ENCODE data around the gene THSD7B. TPM values are rescaled to one million over a fixed set of nuclear protein-coding genes. Genes with fewer than 3 reads are reported as not detected.
"Not testable (repeated sequence)": the region's sequence is repeated elsewhere in the genome, so short reads cannot be mapped to it uniquely, and the experiment has no call there.

THSD7B gene
- polyA plus RNA-seq, 1 experiment: not detected

DNA sequence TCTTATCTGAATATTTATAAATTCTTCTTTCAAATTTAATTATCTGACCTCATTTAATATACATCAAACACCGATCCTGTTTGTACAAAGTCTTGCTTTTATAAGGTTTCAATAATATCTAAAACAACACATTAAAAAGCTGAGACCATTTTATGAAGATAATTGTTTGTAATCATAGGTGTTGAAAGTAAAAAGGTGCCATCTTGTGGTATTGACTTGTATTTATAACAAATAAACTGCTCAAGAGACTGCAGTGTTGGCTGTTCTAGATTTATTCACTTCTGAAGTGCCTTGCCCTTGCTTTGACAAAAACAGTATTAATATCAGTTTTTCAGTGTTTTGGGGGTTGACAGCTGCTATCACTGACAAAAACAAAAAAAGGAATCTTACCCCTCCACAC is 912.1 kb downstream of the THSD7B start:
- TF ChIP-seq, protein P1, sequence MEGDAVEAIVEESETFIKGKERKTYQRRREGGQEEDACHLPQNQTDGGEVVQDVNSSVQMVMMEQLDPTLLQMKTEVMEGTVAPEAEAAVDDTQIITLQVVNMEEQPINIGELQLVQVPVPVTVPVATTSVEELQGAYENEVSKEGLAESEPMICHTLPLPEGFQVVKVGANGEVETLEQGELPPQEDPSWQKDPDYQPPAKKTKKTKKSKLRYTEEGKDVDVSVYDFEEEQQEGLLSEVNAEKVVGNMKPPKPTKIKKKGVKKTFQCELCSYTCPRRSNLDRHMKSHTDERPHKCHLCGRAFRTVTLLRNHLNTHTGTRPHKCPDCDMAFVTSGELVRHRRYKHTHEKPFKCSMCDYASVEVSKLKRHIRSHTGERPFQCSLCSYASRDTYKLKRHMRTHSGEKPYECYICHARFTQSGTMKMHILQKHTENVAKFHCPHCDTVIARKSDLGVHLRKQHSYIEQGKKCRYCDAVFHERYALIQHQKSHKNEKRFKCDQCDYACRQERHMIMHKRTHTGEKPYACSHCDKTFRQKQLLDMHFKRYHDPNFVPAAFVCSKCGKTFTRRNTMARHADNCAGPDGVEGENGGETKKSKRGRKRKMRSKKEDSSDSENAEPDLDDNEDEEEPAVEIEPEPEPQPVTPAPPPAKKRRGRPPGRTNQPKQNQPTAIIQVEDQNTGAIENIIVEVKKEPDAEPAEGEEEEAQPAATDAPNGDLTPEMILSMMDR (IDR thresholded peaks at IDR 0.05; ENCODE audit: low read depth, low read length): no peak
- Histone ChIP-seq H3K4me3 (ENCODE audit: low read depth, low read length) (no peak overlapping the region), H3K27ac (ENCODE audit: low read depth, low read length) (no peak overlapping the region), H3K9me3 (ENCODE audit: control insufficient read depth, insufficient read depth, low read length) (peaks cover 11% of the 10 kb centered on the region), H3K27me3 (ENCODE audit: control insufficient read depth, insufficient read depth, low read length) (no peaks in the 10 kb centered on the region)
- POLR2A ChIA-PET: no interaction called here
- no peak for DNase-seq (ENCODE audit: low read depth, low spot score)
- CTCF ChIA-PET: no interaction called here

DNA sequence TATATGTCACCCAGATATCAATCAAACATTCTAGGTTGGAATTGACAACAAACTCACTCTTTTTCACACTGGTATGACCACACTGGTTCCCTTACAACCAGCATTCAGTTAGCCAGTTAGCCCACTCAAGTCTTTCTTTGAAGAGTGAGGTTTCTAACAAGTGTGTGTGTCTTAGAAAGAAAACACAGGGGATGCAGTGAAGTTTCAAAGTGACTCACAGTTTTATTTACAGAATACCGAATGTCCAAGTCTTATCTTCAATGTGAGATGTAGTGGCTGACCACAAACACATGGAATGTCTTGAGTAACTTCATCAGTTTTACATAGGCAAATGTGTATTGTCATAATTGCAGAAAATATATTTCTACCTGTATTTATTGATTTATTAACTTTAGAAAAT is 924.2 kb downstream of the THSD7B start:
- H3K9me3 ChIP-seq (ENCODE audit: control insufficient read depth, insufficient read depth, low read length): no peaks in the 10 kb centered on the region; the same call in 1 of the 2 replicates
- CTCF ChIA-PET: no interaction called here
- no peak for DNase-seq (ENCODE audit: low read depth, low spot score)
- no peak overlapping the region for H3K27ac ChIP-seq (ENCODE audit: low read depth, low read length)
- TF ChIP-seq, protein P1 (IDR thresholded peaks at IDR 0.05; ENCODE audit: low read depth, low read length): no peak
- H3K27me3 ChIP-seq (ENCODE audit: control insufficient read depth, insufficient read depth, low read length): no peaks in the 10 kb centered on the region
- H3K4me3 ChIP-seq (ENCODE audit: low read depth, low read length): no peak overlapping the region
- POLR2A ChIA-PET: no interaction called here

DNA sequence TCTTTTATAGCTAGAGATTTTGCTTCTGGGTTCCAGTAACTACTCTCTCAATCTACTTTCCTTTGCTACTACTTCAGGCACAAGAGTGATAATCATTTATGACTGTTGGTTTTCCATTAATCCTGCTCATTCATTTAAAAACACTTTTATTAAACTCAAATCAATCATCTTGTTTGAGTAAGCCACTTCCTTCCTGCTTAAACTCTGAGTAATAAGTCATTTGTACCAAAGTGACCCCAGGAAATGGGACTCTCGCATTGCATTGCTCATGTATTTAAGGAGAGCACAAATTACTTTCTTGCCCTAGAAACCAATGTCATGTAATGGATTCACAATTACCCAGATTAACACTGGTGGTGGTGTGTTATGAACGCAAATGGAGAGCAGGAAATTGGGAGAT is 928.2 kb downstream of the THSD7B start:
- CTCF ChIA-PET: no interaction called here
- Histone ChIP-seq H3K27ac (ENCODE audit: low read depth, low read length) (no peak overlapping the region), H3K9me3 (ENCODE audit: control insufficient read depth, insufficient read depth, low read length) (no peaks in the 10 kb centered on the region; the same call in 1 of the 2 replicates), H3K4me3 (ENCODE audit: low read depth, low read length) (no peak overlapping the region), H3K27me3 (ENCODE audit: control insufficient read depth, insufficient read depth, low read length) (no peaks in the 10 kb centered on the region)
- TF ChIP-seq, protein P1 (IDR thresholded peaks at IDR 0.05; ENCODE audit: low read depth, low read length): no peak
- DNase-seq (ENCODE audit: low read depth, low spot score): no peak
- POLR2A ChIA-PET: no interaction called here

DNA sequence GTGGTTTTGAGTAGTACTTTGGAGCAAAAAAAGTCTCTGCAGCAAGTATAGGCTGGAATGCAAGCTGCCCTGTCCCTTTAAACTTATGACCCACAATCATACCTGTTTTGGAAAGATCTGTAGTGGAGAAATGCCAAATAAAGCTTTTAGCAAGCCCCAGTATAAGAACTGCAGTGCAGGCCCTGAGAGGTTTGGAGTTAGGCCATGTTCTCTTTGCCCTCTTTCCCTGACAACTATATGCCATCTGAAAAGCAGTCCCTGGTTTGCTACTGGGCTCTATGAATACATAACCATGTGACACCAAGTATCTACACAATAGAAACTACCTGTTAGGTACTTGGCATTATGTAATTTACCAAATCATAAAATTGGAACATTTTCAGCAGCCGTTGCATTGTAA is 931.6 kb downstream of the THSD7B start:
- H3K4me3 ChIP-seq (ENCODE audit: low read depth, low read length): no peak overlapping the region
- DNase-seq (ENCODE audit: low read depth, low spot score): no peak
- H3K27ac ChIP-seq (ENCODE audit: low read depth, low read length): no peak overlapping the region
- POLR2A ChIA-PET: no interaction called here
- H3K9me3 ChIP-seq (ENCODE audit: control insufficient read depth, insufficient read depth, low read length): peaks cover 4% of the 10 kb centered on the region; the same call in 1 of the 2 replicates
- no peaks in the 10 kb centered on the region for H3K27me3 ChIP-seq (ENCODE audit: control insufficient read depth, insufficient read depth, low read length)
- CTCF ChIA-PET: no interaction called here
- TF ChIP-seq, protein P1 (IDR thresholded peaks at IDR 0.05; ENCODE audit: low read depth, low read length): no peak

DNA sequence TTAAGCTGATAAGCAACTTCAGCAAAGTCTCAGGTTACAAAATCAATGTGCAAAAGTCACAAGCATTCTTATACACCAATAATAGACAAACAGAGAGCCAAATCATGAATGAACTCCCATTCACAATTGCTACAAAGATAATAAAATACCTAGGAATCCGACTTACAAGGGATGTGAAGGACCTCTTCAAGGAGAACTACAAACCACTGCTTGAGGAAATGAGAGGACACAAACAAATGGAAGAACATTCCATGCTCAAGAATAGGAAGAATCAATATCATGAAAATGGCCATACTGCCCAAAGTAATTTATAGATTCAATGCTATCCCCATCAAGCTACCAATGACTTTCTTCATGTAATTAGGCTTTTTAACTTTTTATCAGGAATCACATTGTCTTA is 934.9 kb downstream of the THSD7B start:
- DNase-seq (ENCODE audit: low read depth, low spot score); H3K27ac ChIP-seq (ENCODE audit: low read depth, low read length); H3K9me3 ChIP-seq (ENCODE audit: control insufficient read depth, insufficient read depth, low read length); POLR2A ChIA-PET; CTCF ChIA-PET; H3K4me3 ChIP-seq (ENCODE audit: low read depth, low read length); H3K27me3 ChIP-seq (ENCODE audit: control insufficient read depth, insufficient read depth, low read length): not testable (repeated sequence)

DNA sequence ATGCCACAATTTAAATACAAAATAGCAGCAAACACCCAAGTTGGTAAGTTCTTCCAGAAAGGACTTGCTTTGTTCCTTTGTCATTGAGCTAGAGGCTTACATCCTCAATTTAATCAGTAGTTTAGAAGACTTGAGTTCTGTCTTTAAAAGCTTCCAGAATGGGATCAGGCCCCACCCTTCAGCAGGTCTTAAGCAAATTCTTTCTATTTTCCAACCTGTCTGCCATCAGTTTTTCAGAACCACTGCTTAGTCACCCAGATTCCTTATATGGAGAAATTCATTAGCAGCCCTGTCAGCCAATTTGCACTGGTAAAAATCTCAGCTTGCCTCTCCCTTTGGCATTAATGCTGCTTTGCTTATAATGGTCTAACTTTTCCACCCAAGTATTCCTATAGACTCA is 935.3 kb downstream of the THSD7B start:
- Histone ChIP-seq H3K27ac (ENCODE audit: low read depth, low read length) (no peak overlapping the region), H3K27me3 (ENCODE audit: control insufficient read depth, insufficient read depth, low read length) (no peaks in the 10 kb centered on the region), H3K9me3 (ENCODE audit: control insufficient read depth, insufficient read depth, low read length) (peaks cover 4% of the 10 kb centered on the region; the same call in 1 of the 2 replicates), H3K4me3 (ENCODE audit: low read depth, low read length) (no peak overlapping the region)
- CTCF ChIA-PET: no interaction called here
- DNase-seq (ENCODE audit: low read depth, low spot score): no peak
- TF ChIP-seq, protein P1 (IDR thresholded peaks at IDR 0.05; ENCODE audit: low read depth, low read length): no peak
- POLR2A ChIA-PET: no interaction called here

Measured in AG04450 (cell line).